Hematopoietic multipotent progenitor cell treated with erythropoietin and hydrocortisone succinate and interleukin-3 and kit ligand, for 8 days (in vitro differentiated cells): ENCODE results near the gene ERICH2.

ENCODE experiments used
- DNase-seq: peaks from one replicate; pipeline ENCODE4 v3.0.0-alpha.2; 2015

The ERICH2 gene

GRCh38 chr2:170763232-170763631, 6.9 kb upstream of the ERICH2 start:
- no peak for DNase-seq

- no peak for DNase-seq
Measured at GRCh38 chr2:170764880-170765261, 5.3 kb upstream of the ERICH2 start.

- DNase-seq: no peak
Measured at GRCh38 chr2:170766693-170767092, 3.5 kb upstream of the ERICH2 start.

GRCh38 chr2:170770606-170771420, 635 bp downstream of the ERICH2 start:
- DNase-seq: peak; percentile 82

DNA sequence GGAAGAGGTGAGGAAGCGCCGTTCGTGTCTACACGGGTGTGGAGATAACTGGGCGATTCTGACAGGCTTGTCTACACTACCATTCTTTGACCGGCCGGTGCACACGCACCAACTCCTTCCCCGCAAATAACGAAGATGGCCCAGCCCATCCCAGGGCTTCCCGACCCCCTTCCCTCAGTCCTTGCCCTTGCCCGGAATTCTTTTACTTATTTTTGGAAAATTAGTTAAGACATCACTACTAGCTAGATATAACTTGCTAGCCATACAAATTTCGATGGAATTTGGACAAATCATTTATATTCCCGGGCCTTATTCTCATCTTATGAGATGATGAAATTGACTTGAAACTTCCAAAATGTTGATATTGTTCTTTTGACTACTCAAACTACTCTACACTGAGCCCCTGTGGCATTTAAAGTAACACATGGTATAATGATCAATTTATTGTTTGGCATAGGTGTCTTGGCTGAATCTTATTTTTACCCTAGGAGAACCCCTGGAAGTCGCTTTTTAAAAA, 1.3 kb downstream of the ERICH2 start:
- DNase-seq: no peak

DNA sequence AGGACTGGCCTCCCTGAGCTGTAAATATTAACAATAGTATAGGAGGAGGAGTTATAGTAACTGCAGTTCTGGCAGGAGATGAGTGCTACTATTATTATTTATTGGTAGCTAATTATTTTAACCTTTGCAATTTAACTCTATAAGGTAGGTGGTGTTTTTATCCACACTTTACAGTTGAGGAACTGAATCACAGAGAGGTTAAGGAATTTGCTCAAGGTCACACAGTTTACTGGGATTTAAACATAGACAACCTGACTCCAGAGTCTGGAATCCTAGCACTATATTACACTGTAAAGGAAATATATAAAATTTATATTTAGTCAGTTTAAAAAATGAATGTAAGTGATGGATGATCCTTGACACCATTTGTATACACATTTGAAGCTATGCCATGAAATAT, 2.1 kb downstream of the ERICH2 start:
- DNase-seq: no peak

- DNase-seq: no peak
Measured at GRCh38 chr2:170774074-170774473, 3.9 kb downstream of the ERICH2 start.

GRCh38 chr2:170778900-170779299, 8.7 kb downstream of the ERICH2 start:
- DNase-seq: no peak

GRCh38 chr2:170779304-170779703, 9.1 kb downstream of the ERICH2 start:
- no peak for DNase-seq

DNA sequence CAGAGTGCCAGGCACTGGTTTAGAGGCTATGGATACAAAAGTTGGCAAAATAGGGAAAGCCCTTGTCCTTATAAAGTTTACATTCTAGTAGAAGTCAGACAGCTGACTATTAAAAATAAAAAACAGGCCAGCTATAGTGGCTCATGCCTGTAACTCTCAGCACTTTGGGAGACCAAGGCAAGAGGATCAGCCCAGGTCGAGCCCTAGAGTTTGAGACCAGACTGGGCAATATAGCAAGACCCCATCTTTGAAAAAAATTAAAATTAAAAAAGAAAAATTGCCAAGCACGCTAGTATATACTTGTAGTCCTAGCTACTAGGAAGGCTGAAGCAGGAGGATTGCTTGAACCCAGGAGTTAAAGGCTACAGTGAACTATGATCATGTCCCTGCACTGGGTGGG, 12.5 kb downstream of the ERICH2 start:
- no peak for DNase-seq

DNA sequence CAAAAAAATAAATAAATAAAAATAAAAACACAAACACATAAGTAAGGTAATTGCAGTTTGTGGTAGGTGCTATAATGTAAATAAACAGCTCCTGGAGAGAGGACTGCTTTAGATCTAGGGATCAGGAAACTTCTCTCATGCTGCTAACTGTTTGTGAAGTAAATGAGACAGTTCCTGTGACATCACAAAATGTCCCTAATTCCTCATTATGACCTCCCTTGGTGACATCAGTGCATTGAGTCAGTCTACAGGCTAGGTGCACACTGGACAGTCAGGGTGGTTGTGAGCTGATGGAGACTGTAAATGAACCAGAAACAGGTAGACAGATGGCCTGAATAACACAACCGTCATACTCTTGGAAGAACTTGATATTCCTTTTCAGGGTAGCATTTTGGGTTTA, 13.4 kb downstream of the ERICH2 start:
- no peak for DNase-seq

- no peak for DNase-seq
Measured at GRCh38 chr2:170798996-170799395, 28.8 kb downstream of the ERICH2 start.

DNA sequence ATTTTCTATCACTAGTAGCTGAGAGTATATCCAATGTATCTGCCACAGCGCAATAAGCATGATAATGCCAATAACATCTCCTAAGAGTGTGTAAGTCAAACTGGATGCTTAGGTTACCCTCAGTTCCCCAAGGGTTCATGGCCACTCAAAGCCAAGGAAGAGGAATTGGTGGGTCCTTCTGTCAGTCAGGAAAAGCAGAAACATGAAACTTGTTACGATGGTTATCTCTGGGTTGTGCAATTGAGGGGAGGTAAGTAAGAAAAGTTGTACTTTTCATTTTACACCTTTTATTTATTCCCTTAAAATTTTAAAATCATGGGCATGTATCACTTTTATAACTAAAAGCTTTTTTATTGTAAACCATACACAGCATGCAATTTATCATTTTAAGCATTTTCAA, 36.4 kb downstream of the ERICH2 start:
- DNase-seq: no peak

GRCh38 chr2:170812710-170813600, 42.8 kb downstream of the ERICH2 start:
- peak; percentile 81 for DNase-seq

DNA sequence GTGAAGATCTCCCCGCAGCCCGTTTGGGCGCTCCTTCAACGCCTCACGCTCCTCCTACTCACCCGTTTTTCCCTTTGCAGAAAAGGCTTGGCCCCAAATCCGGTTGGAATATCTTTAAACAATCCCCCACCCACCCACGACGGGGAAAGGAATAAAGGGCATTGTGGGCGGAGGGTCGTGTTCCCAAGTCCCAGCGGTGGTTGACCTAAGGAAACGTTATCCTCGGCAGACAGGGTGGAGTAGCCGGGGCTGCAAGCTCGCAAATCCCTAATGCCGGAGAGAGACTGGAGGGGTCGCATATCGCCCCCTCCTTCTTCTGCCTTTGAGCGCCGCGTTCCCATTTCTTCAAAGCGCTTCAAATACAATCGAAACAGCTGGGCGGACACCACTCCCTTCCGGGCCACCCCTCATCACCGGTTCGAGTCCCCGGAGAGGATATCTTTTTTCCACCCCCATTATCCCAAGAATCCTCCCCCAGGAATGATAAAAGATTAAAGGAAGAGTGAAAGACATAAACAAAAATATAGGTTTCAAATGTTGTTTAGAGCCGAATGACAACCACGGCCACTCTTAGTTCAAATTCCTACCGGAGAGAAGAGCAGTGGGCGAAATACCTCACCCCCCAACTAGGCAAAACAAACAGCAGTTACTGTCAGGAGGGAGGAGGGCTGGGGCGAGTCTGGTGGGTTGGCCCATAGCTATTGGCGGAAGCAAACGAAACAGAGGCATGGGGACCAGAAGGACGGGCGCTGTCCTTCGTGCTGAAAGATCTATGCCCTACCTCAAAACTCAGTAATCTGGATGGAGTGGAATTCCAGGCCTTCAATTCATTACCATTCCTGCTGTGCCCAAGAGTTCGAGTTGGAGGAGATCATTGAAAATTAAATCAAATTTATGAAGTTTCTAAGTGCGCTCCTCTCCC, 43.7 kb downstream of the ERICH2 start:
- DNase-seq: peak; percentile 61

GRCh38 chr2:170814533-170815230, 44.5 kb downstream of the ERICH2 start:
- no peak for DNase-seq

GRCh38 chr2:170815311-170815710, 45.1 kb downstream of the ERICH2 start:
- no peak for DNase-seq

DNA sequence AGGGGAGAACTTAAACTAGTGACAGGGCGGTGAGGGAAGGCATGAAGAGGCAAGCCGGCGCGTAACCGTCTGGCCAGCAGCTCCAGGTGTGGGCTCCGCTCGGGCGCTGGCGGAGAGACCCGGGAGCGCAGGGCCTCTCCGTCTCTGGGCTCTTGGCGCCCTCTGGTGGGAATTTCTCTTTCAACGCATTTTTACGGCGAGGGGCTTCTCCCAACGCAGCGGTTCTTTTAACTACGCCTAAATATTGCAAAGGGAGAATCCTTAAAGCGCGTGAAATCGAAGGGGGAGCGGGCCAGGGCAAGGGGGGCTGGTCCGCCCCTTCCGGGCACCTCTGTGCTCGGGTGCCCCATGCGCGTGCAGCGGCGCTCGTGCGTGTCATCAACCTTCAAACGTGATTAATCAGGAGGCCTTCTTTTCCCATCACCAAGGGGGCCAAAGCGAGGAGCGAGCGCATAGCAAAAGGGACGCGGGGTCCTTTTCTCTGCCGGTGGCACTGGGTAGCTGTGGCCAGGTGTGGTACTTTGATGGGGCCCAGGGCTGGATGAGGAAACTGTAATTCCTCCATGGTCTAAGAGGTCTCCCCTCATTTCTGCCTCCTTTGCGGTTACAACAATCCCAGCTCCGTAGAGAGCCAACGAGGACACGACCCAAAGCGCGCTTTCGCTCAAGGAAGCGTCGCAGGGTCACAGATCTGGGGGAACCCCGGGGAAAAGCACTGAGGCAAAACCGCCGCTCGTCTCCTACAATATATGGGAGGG, 45.7 kb downstream of the ERICH2 start:
- DNase-seq: peak; percentile 59

- DNase-seq: peak; percentile 89
Measured at GRCh38 chr2:170816504-170817092, 46.4 kb downstream of the ERICH2 start, which contains the start of gene GAD1. Gene GAD1 (plus strand): TSS chr2:170816887. CDS start chr2:170818592, 1,705 bp downstream.
